ENCODE results near the gene PTGES2. TPM values are rescaled to one million over a fixed set of nuclear protein-coding genes. Genes with fewer than 3 reads are reported as not detected.

The PTGES2 gene
- total and polyA plus RNA-seq, 11 donors = 116 to 179 (median 139) TPM

DNA sequence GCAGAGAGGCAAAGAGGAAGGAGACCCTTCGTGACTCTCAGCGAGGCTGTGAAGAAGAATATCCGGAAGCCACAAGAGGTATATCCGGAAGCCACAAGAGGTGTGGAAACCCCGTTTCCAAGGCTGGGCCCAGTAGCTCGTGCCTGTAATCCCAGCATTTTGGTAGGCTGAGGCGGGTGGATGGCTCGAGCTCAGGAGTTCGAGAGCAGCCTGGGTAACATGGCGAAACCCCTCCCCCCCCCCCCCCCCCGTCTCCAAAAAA lies 31.9 kb upstream of the PTGES2 start:
- ATAC-seq (peak in 1 of 4 donors; percentile 0), DNase-seq (no peak)
- Histone ChIP-seq H3K9me3 (no peaks in the 10 kb centered on the region), H3K4me1 (peaks cover 0 to 23% (median 9%) of the 10 kb centered on the region in 12 donors), H3K27me3 (no peaks in the 10 kb centered on the region), H3K4me3 (peak overlapping the region; percentile 21 to 92 (median 73)), H3K36me3 (peaks cover 0 to 23% (median 12%) of the 10 kb centered on the region in 9 donors), H3K27ac (peak overlapping the region in 11 of 12 donors; percentile 58 to 87 (median 76))
- intact Hi-C loops (cut with DNase I) = no loop called here
- TF ChIP-seq, protein P1, sequence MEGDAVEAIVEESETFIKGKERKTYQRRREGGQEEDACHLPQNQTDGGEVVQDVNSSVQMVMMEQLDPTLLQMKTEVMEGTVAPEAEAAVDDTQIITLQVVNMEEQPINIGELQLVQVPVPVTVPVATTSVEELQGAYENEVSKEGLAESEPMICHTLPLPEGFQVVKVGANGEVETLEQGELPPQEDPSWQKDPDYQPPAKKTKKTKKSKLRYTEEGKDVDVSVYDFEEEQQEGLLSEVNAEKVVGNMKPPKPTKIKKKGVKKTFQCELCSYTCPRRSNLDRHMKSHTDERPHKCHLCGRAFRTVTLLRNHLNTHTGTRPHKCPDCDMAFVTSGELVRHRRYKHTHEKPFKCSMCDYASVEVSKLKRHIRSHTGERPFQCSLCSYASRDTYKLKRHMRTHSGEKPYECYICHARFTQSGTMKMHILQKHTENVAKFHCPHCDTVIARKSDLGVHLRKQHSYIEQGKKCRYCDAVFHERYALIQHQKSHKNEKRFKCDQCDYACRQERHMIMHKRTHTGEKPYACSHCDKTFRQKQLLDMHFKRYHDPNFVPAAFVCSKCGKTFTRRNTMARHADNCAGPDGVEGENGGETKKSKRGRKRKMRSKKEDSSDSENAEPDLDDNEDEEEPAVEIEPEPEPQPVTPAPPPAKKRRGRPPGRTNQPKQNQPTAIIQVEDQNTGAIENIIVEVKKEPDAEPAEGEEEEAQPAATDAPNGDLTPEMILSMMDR (IDR thresholded peaks at IDR 0.05) = no peak
- no peak for TF ChIP-seq POLR2A (IDR thresholded peaks at IDR 0.05)
- 31 to 35% (median 33%) methylated on average over 8 to 11 of the region's 11 CpGs for WGBS, 4 donors

DNA sequence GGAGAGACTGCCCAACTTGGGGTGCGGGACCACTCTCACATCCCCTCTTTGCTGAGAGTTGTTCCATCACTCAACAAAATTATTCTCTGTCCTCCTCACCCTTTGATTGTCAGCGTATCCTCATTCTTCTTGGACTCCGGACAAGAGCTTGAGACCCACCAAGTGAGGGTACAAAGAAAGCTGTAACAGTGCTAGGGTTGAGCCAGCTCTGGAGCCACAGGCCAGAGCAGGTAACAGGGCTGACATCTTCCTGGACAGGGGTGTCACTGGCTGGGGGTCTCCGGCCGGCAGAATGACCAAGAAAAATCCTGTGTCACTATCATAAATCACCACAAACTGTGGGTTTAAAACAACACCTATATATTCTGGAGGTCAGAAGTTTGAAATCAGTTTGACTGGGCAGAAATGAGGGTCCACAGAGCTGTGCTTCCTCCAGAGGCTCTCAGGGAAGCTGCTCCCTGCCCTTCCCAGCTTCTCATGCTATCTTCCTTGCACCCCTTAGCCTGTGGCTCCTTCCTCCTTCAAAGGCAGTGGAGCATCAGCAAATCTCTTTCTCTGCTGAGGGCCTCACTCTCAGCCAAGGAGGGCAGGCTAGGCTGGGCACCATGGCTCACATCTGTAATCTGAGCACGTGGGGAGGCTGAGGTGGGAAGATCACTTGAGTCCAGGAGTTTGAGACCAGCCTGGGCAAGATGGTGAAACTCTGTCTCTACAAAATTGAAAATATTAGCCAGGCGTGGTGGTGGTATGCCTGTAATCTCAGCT lies 28.4 kb upstream of the PTGES2 start:
- H3K9me3 ChIP-seq = no peaks in the 10 kb centered on the region
- intact Hi-C loops (cut with DNase I) = no loop called here
- TF ChIP-seq POLR2A (IDR thresholded peaks at IDR 0.05) = no peak
- TF ChIP-seq, protein P1 (IDR thresholded peaks at IDR 0.05) = no peak
- no peak overlapping the region for H3K4me3 ChIP-seq
- WGBS, 4 donors = 82 to 92% (median 89%) methylated on average over 7 of the region's 7 CpGs
- H3K36me3 ChIP-seq = no peaks in the 10 kb centered on the region
- H3K4me1 ChIP-seq = peaks cover 0 to 12% (median 7%) of the 10 kb centered on the region in 12 donors
- H3K27ac ChIP-seq = no peak overlapping the region
- DNase-seq (peak in 2 of 5 donors; percentile 4 to 16), ATAC-seq (no peak)
- no peaks in the 10 kb centered on the region for H3K27me3 ChIP-seq

DNA sequence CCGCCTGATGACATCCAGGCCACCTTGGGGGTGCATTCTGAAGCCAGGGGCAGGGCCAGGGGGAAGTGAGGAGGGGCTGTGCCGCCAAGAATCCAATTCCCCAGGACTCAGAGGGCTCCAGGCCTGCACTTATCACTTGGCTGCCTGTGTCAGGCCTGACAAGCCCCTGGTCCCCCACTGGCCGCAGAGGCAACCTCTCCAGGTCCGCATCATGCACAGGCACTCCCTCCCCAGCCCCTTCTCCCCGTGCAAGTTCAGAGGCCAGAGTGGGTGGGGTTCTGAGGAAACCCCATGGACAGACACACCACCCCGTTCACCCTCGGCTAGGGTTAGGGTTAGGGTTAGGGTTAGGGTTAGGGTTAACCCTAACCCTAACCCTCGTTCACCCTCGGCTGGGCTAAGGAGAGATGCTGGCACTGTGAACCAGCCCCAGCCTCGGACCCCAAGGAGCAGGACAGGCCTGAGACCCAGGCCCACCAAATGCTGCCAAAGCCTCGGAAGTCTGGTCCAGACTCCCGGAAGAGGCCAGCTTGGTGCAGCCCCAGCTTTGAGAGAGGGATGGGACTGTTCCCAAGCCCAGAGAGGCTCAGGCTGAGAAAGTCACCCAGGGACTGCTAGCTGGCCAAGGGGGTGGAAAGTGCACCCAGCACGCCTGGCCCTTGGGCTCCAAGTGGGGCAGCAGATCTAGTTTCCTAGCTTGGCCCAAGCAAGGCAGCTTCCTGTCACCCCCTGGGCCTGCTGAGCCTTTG lies 26.6 kb upstream of the PTGES2 start:
- intact Hi-C loops (cut with DNase I) = no loop called here
- no peak overlapping the region for H3K4me3 ChIP-seq
- no peaks in the 10 kb centered on the region for H3K27me3 ChIP-seq
- H3K27ac ChIP-seq = no peak overlapping the region
- peaks cover 0 to 17% (median 2%) of the 10 kb centered on the region in 12 donors for H3K4me1 ChIP-seq
- TF ChIP-seq, protein P1 (IDR thresholded peaks at IDR 0.05) = no peak
- TF ChIP-seq POLR2A (IDR thresholded peaks at IDR 0.05) = no peak
- no peak for ATAC-seq
- peak in 2 of 5 donors; percentile 19 to 49 for DNase-seq
- 85 to 100% (median 88%) methylated on average over 4 to 13 of the region's 13 CpGs for WGBS, 4 donors
- H3K36me3 ChIP-seq = no peaks in the 10 kb centered on the region
- no peaks in the 10 kb centered on the region for H3K9me3 ChIP-seq
